ENCODE results near the gene NVL. TPM values are rescaled to one million over a fixed set of nuclear protein-coding genes. Genes with fewer than 3 reads are reported as not detected.
"Not testable (repeated sequence)": the region's sequence is repeated elsewhere in the genome, so short reads cannot be mapped to it uniquely, and the experiment has no call there.

Gene NVL
- total RNA-seq, 2 donors from 2014 or later = 23.9 to 29.7 TPM

- H3K27me3 ChIP-seq (replicated peaks; ENCODE audit: insufficient read depth) = no peaks in the 10 kb centered on the region
- DNase-seq (ENCODE audit: low spot score) = no peak
- WGBS = 72% methylated on average over 6 of the region's 6 CpGs
- intact Hi-C loops (cut with DNase I) = no loop called here
- H3K36me3 ChIP-seq = no peaks in the 10 kb centered on the region
- peak overlapping the region in 1 of 2 donors; percentile 76 for H3K4me3 ChIP-seq
- no peak overlapping the region for H3K27ac ChIP-seq
- no peak for TF ChIP-seq POLR2A (IDR thresholded peaks at IDR 0.05)
- no peak for TF ChIP-seq CTCF (IDR thresholded peaks at IDR 0.05)
- no peak for TF ChIP-seq POLR2AphosphoS5 (IDR thresholded peaks at IDR 0.05)
- no peaks in the 10 kb centered on the region for H3K9me3 ChIP-seq
- H3K4me1 ChIP-seq (replicated peaks) = peaks cover 10% of the 10 kb centered on the region
Measured at GRCh38 chr1:224328644-224329043, 1.3 kb downstream of the NVL start.

- Histone ChIP-seq H3K4me3 (no peak overlapping the region), H3K27ac (no peak overlapping the region), H3K4me1 (replicated peaks) (peaks cover 7% of the 10 kb centered on the region), H3K9me3 (no peaks in the 10 kb centered on the region), H3K36me3 (no peaks in the 10 kb centered on the region), H3K27me3 (replicated peaks; ENCODE audit: insufficient read depth) (no peaks in the 10 kb centered on the region)
- DNase-seq (ENCODE audit: low spot score) = no peak
- 84% methylated on average over 1 of the region's 1 CpG for WGBS
- TF ChIP-seq CTCF (IDR thresholded peaks at IDR 0.05) = no peak
- no peak for TF ChIP-seq POLR2A (IDR thresholded peaks at IDR 0.05)
- no peak for TF ChIP-seq POLR2AphosphoS5 (IDR thresholded peaks at IDR 0.05)
- intact Hi-C loops (cut with DNase I) = no loop called here
Measured at GRCh38 chr1:224325959-224326358, 4.0 kb downstream of the NVL start.

- H3K4me1 ChIP-seq (replicated peaks) = no peaks in the 10 kb centered on the region
- no peaks in the 10 kb centered on the region for H3K36me3 ChIP-seq
- H3K27me3 ChIP-seq (replicated peaks; ENCODE audit: insufficient read depth) = no peaks in the 10 kb centered on the region
- H3K9me3 ChIP-seq = no peaks in the 10 kb centered on the region
- intact Hi-C loops (cut with DNase I) = no loop called here
- H3K4me3 ChIP-seq = no peak overlapping the region
- H3K27ac ChIP-seq = no peak overlapping the region
- WGBS = 96% methylated on average over 2 of the region's 2 CpGs
- TF ChIP-seq POLR2AphosphoS5 (IDR thresholded peaks at IDR 0.05) (no peak), POLR2A (IDR thresholded peaks at IDR 0.05) (no peak), CTCF (IDR thresholded peaks at IDR 0.05) (no peak)
- no peak for DNase-seq (ENCODE audit: low spot score)
Measured at GRCh38 chr1:224321706-224322105, 8.3 kb downstream of the NVL start.

- DNase-seq (ENCODE audit: low spot score) = peak; percentile 22
- intact Hi-C loops (cut with DNase I) = no loop called here
- Histone ChIP-seq H3K4me1 (replicated peaks) (no peaks in the 10 kb centered on the region), H3K27me3 (replicated peaks; ENCODE audit: insufficient read depth) (no peaks in the 10 kb centered on the region), H3K9me3 (no peaks in the 10 kb centered on the region), H3K36me3 (no peaks in the 10 kb centered on the region), H3K4me3 (no peak overlapping the region), H3K27ac (peak overlapping the region; percentile 2 to 38)
- TF ChIP-seq POLR2AphosphoS5 (IDR thresholded peaks at IDR 0.05) (peak; percentile 84), POLR2A (IDR thresholded peaks at IDR 0.05) (no peak)
- 38% methylated on average over 4 of the region's 4 CpGs for WGBS
Measured at GRCh38 chr1:224317383-224318045, 12.5 kb downstream of the NVL start.

GRCh38 chr1:224312025-224312424 is 17.9 kb downstream of the NVL start:
- TF ChIP-seq POLR2A (IDR thresholded peaks at IDR 0.05) = no peak
- no peak for TF ChIP-seq POLR2AphosphoS5 (IDR thresholded peaks at IDR 0.05)
- no peak for TF ChIP-seq CTCF (IDR thresholded peaks at IDR 0.05)
- Histone ChIP-seq H3K27me3 (replicated peaks; ENCODE audit: insufficient read depth) (no peaks in the 10 kb centered on the region), H3K27ac (no peak overlapping the region), H3K9me3 (no peaks in the 10 kb centered on the region), H3K36me3 (no peaks in the 10 kb centered on the region), H3K4me3 (no peak overlapping the region), H3K4me1 (replicated peaks) (no peaks in the 10 kb centered on the region)
- no peak for DNase-seq (ENCODE audit: low spot score)
- intact Hi-C loops (cut with DNase I) = no loop called here
- WGBS = 57% methylated on average over 2 of the region's 2 CpGs

GRCh38 chr1:224311503-224311902 is 18.5 kb downstream of the NVL start:
- H3K36me3 ChIP-seq; H3K4me3 ChIP-seq; H3K27me3 ChIP-seq (replicated peaks; ENCODE audit: insufficient read depth); H3K9me3 ChIP-seq; DNase-seq (ENCODE audit: low spot score); H3K27ac ChIP-seq; H3K4me1 ChIP-seq (replicated peaks); intact Hi-C loops (cut with DNase I): not testable (repeated sequence)
- WGBS = 100% methylated on average over 1 of the region's 1 CpG
